HL-60 (cell line): ENCODE data around the gene CDIPT.

Experiments used
- DNase-seq, 2 experiments: peaks; one replicate each; pipeline ENCODE4 v3.0.0-alpha.2; 2010 to 2020; ENCODE audit warnings: low read depth in 1 of 2, low spot score in 1 of 2
- H3K27ac ChIP-seq: fragments of 250-450 bp; sonication (Bioruptor Pico); replicated peaks from 2 replicates; pipeline ENCODE4 v1.5.1; 2020; ENCODE audit warnings: mild to moderate bottlenecking, moderate library complexity
- H3K27me3 ChIP-seq: fragments of 250-450 bp; sonication (Bioruptor Pico); 2 replicates; pipeline ENCODE4 v1.5.1; 2021; ENCODE audit warnings: mild to moderate bottlenecking, moderate library complexity; ENCODE audit not compliant: insufficient read depth, poor library complexity, severe bottlenecking
- H3K4me3 ChIP-seq: replicated peaks from 2 replicates; pipeline ENCODE4 v1.5.1; 2011; ENCODE audit warnings: mild to moderate bottlenecking, control low read depth, low read length; ENCODE audit not compliant: insufficient read depth
- CTCF ChIP-seq: IDR thresholded peaks from one replicate; pipeline ENCODE4 v1.5.1; 2011; ENCODE audit warnings: low read length, control low read depth, inconsistent platforms; ENCODE audit not compliant: insufficient read depth
- GABPA ChIP-seq: IDR thresholded peaks from 2 replicates; pipeline ENCODE4 v1.6.1; 2012; ENCODE audit warnings: low read depth
- POLR2AphosphoS5 ChIP-seq: IDR thresholded peaks from 2 replicates; pipeline ENCODE4 v1.6.1; 2012; ENCODE audit warnings: low read depth
- REST ChIP-seq: IDR thresholded peaks from 2 replicates; pipeline ENCODE4 v1.6.1; 2012; ENCODE audit warnings: low read depth; ENCODE audit not compliant: insufficient replicate concordance
- SPI1 ChIP-seq: IDR thresholded peaks from 2 replicates; pipeline ENCODE4 v1.6.1; 2012; ENCODE audit warnings: low read depth, mild to moderate bottlenecking, borderline replicate concordance
- long read RNA-seq: library from polyadenylated mRNA; unstranded; transcript quantifications from one replicate; pipeline ENCODE4 v2.0.0, GENCODE V29; 2020

CDIPT gene
- long read RNA-seq, transcript CDIPT-201 (6 exons, 2,353 nt): major isoform, 13 of 20 reads
- long read RNA-seq, partial matches to known transcripts: 4 of 20 reads
- long read RNA-seq, other reads (novel, unspliced or antisense): 1 of 20 reads

- TF ChIP-seq CTCF (peak; percentile 67), GABPA (peak; percentile 14; the same call in 1 of the 2 replicates), SPI1 (peak; percentile 43), REST (no peak), POLR2AphosphoS5 (peak; percentile 36; the same call in 1 of the 2 replicates)
- Histone ChIP-seq H3K27ac (peak within 1 kb of the TSS; percentile 100), H3K4me3 (peak within 1 kb of the TSS; percentile 81), H3K27me3 (no peaks in the 10 kb centered on the region)
- peak; percentile 97 for DNase-seq
Observed at GRCh38 chr16:29862884-29863668, at the start of gene CDIPT. CDIPT (minus strand) TSS chr16:29863226; CDS start chr16:29862857, 369 bp downstream.

GRCh38 chr16:29912087-29912486 is 49.1 kb upstream of the CDIPT start:
- H3K4me3 ChIP-seq: no peak overlapping the region
- no peak for DNase-seq
- H3K27ac ChIP-seq: no peak overlapping the region
- no peaks in the 10 kb centered on the region for H3K27me3 ChIP-seq
- no peak for TF ChIP-seq POLR2AphosphoS5
- TF ChIP-seq REST: no peak
- TF ChIP-seq CTCF: no peak

GRCh38 chr16:29911676-29912010 is 48.6 kb upstream of the CDIPT start:
- Histone ChIP-seq H3K27ac (no peak overlapping the region), H3K27me3 (no peaks in the 10 kb centered on the region), H3K4me3 (no peak overlapping the region)
- DNase-seq: no peak
- no peak for TF ChIP-seq POLR2AphosphoS5
- no peak for TF ChIP-seq SPI1
- no peak for TF ChIP-seq CTCF
- no peak for TF ChIP-seq REST
